MM.1S (cell line): ENCODE results near the gene FAM117A.
"Not testable (repeated sequence)": the region's sequence is repeated elsewhere in the genome, so short reads cannot be mapped to it uniquely, and the experiment has no call there.

Source experiments
- DNase-seq: peaks from one replicate; pipeline ENCODE4 v3.0.0-alpha.2; 2015
- H2AFZ ChIP-seq: fragments of 300-600 bp; sonication (generic); 2 replicates; pipeline ENCODE4 v1.6.0; 2016; ENCODE audit warnings: antibody characterized with exemption, low read length
- H3F3A ChIP-seq: fragments of 300-600 bp; sonication (generic); 2 replicates; pipeline ENCODE4 v1.6.1; 2016; ENCODE audit warnings: mild to moderate bottlenecking, antibody characterized with exemption, low read length, moderate library complexity, mixed read lengths; ENCODE audit not compliant: insufficient read depth
- H3K27ac ChIP-seq: fragments of 300-600 bp; sonication (generic); 2 replicates; pipeline ENCODE4 v1.5.1; 2016; ENCODE audit warnings: mild to moderate bottlenecking, low read length
- H3K27me3 ChIP-seq: fragments of 300-600 bp; sonication (generic); replicated peaks from 2 replicates; pipeline ENCODE4 v1.6.0; 2016; ENCODE audit warnings: low read length; ENCODE audit not compliant: insufficient read depth
- H3K36me3 ChIP-seq: fragments of 300-600 bp; sonication (generic); replicated peaks from 2 replicates; pipeline ENCODE4 v1.6.1; 2016; ENCODE audit warnings: mild to moderate bottlenecking, low read length, mixed read lengths; ENCODE audit not compliant: insufficient read depth
- H3K4me1 ChIP-seq: fragments of 300-600 bp; sonication (generic); 2 replicates; pipeline ENCODE4 v1.6.1; 2016; ENCODE audit warnings: low read length, mixed read lengths
- H3K4me2 ChIP-seq: fragments of 300-600 bp; sonication (generic); 2 replicates; pipeline ENCODE4 v1.6.0; 2016; ENCODE audit warnings: low read depth, low read length
- H3K4me3 ChIP-seq: fragments of 300-600 bp; sonication (generic); 2 replicates; pipeline ENCODE4 v1.5.1; 2016; ENCODE audit warnings: low read length, mixed read lengths
- H3K79me2 ChIP-seq: fragments of 300-600 bp; sonication (generic); 2 replicates; pipeline ENCODE4 v1.6.1; 2016; ENCODE audit warnings: mixed run types, low read length, mixed read lengths
- H3K9ac ChIP-seq: fragments of 300-600 bp; sonication (generic); 2 replicates; pipeline ENCODE4 v1.6.1; 2016; ENCODE audit warnings: low read length, mixed read lengths
- H3K9me2 ChIP-seq: fragments of 300-600 bp; sonication (generic); replicated peaks from 2 replicates; pipeline ENCODE4 v1.6.1; 2016; ENCODE audit warnings: mild to moderate bottlenecking, low read length, mixed read lengths; ENCODE audit not compliant: insufficient read depth
- H3K9me3 ChIP-seq: fragments of 300-600 bp; sonication (generic); replicated peaks from 2 replicates; pipeline ENCODE4 v1.6.1; 2016; ENCODE audit warnings: mild to moderate bottlenecking, low read length, mixed read lengths; ENCODE audit not compliant: insufficient read depth
- H4K20me1 ChIP-seq: fragments of 300-600 bp; sonication (generic); 2 replicates; pipeline ENCODE4 v1.6.1; 2016; ENCODE audit warnings: mild to moderate bottlenecking, low read length, moderate library complexity, mixed read lengths; ENCODE audit not compliant: insufficient read depth
- EZH2 ChIP-seq: fragments of 300-600 bp; sonication (generic); optimal IDR thresholded peaks from 2 replicates; pipeline ENCODE3; 2017; ENCODE audit warnings: low read depth, mild to moderate bottlenecking, antibody characterized with exemption, low read length, mixed read lengths
- EZH2phosphoT487 ChIP-seq: fragments of 300-600 bp; sonication (generic); IDR thresholded peaks from 2 replicates; pipeline ENCODE4 v1.6.1; 2018; ENCODE audit warnings: antibody characterized with exemption, low read length
- TF ChIP-seq, protein P1 (sequence below): fragments of 300-600 bp; sonication (generic); IDR thresholded peaks from 2 replicates; pipeline ENCODE4 v1.5.1; 2016; ENCODE audit warnings: antibody characterized with exemption, low read length, mixed read lengths

The FAM117A gene

DNA sequence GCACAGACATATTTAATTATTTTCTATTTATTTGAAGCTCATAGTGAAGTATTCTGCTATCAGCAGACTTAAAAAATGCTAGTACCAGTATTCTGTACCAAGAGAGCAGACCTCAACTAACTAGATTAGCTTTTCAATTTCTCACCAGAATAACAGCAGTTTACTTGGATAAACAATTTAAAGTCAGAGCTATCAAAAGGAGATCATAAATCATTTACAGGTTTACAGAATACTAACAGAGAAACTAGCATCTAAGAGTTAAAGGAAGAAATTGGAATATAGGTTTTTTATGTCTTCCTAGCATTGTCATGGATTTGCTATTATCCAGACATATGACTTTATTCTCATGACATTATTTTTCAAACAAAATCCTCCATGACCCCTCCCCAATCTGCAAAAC is 89.4 kb downstream of the FAM117A start:
- Histone ChIP-seq H3K4me2 (no peak overlapping the region), H4K20me1 (peaks cover 6% of the 10 kb centered on the region; the same call in 1 of the 2 replicates)
- TF ChIP-seq EZH2: no peak
- no peak for TF ChIP-seq EZH2phosphoT487
- TF ChIP-seq, protein P1, sequence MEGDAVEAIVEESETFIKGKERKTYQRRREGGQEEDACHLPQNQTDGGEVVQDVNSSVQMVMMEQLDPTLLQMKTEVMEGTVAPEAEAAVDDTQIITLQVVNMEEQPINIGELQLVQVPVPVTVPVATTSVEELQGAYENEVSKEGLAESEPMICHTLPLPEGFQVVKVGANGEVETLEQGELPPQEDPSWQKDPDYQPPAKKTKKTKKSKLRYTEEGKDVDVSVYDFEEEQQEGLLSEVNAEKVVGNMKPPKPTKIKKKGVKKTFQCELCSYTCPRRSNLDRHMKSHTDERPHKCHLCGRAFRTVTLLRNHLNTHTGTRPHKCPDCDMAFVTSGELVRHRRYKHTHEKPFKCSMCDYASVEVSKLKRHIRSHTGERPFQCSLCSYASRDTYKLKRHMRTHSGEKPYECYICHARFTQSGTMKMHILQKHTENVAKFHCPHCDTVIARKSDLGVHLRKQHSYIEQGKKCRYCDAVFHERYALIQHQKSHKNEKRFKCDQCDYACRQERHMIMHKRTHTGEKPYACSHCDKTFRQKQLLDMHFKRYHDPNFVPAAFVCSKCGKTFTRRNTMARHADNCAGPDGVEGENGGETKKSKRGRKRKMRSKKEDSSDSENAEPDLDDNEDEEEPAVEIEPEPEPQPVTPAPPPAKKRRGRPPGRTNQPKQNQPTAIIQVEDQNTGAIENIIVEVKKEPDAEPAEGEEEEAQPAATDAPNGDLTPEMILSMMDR: no peak

DNA sequence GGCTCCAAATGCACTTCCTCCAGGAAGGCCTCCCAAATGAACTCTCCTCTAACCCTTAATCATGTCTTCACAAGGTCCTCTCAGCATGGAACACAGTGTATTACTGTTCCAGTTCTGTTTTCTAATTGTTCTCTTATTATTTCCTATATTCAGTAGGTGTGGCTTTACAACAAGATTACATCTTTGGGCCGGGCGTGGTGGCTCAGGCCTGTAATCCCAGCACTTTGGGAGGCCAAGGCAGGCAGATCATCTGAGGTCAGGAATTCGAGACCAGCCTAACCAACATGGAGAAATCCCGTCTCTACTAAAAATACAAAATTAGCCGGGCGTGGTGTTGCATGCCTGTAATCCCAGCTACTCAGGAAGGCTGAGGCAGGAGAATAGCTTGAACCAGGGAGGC is 90.3 kb downstream of the FAM117A start:
- not testable (repeated sequence) for H3K9ac ChIP-seq, H3K36me3 ChIP-seq, H3K27me3 ChIP-seq, H4K20me1 ChIP-seq, H3K9me2 ChIP-seq, H3K4me3 ChIP-seq, DNase-seq, H2AFZ ChIP-seq, H3K27ac ChIP-seq, H3K4me2 ChIP-seq, H3K9me3 ChIP-seq
- Histone ChIP-seq H3K4me1 (peaks cover 22% of the 10 kb centered on the region), H3K79me2 (peaks cover 78% of the 10 kb centered on the region), H3F3A (peaks cover 16% of the 10 kb centered on the region)

More for the DNA sequence above, 89.4 kb downstream of the FAM117A start:
- no peak overlapping the region for H2AFZ ChIP-seq
- no peaks in the 10 kb centered on the region for H3K27me3 ChIP-seq
- H3K79me2 ChIP-seq: peaks cover 76% of the 10 kb centered on the region
- H3K9me2 ChIP-seq: no peaks in the 10 kb centered on the region
- no peaks in the 10 kb centered on the region for H3K9me3 ChIP-seq
- H3K4me1 ChIP-seq: peaks cover 22% of the 10 kb centered on the region
- H3K27ac ChIP-seq: no peak overlapping the region
- peaks cover 16% of the 10 kb centered on the region for H3F3A ChIP-seq
- no peak for DNase-seq
- H3K9ac ChIP-seq: no peak overlapping the region
- no peaks in the 10 kb centered on the region for H3K36me3 ChIP-seq
- H3K4me3 ChIP-seq: no peak overlapping the region

DNA sequence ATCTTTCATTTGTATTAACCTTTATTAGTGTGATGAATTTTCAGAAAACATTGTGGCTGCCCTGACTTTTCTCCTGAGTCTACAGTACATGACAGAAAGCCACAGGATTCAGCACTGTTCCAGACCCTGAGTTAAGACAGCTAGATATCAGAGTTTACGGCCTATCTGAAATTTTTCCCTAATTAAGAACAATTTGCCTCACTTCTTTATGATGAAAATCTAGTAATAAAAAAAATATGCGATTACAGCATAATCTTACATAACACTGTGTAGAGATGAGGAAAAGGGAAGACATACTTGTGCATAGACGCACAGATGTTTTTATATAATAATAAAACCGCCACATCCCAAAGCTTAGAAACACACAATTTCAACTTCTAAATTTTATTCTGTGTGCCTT is 93.3 kb downstream of the FAM117A start:
- Histone ChIP-seq H3K9me3 (no peaks in the 10 kb centered on the region), H2AFZ (no peak overlapping the region), H3K9me2 (no peaks in the 10 kb centered on the region), H4K20me1 (peaks cover 6% of the 10 kb centered on the region; the same call in 1 of the 2 replicates), H3K4me2 (no peak overlapping the region), H3K9ac (no peak overlapping the region), H3K4me1 (peaks cover 22% of the 10 kb centered on the region), H3F3A (no peaks in the 10 kb centered on the region), H3K27ac (no peak overlapping the region; the same call in 1 of the 2 replicates), H3K4me3 (no peak overlapping the region), H3K36me3 (no peaks in the 10 kb centered on the region), H3K27me3 (no peaks in the 10 kb centered on the region), H3K79me2 (peaks cover 89% of the 10 kb centered on the region)
- DNase-seq: no peak
- TF ChIP-seq EZH2phosphoT487 (no peak), EZH2 (no peak)

DNA sequence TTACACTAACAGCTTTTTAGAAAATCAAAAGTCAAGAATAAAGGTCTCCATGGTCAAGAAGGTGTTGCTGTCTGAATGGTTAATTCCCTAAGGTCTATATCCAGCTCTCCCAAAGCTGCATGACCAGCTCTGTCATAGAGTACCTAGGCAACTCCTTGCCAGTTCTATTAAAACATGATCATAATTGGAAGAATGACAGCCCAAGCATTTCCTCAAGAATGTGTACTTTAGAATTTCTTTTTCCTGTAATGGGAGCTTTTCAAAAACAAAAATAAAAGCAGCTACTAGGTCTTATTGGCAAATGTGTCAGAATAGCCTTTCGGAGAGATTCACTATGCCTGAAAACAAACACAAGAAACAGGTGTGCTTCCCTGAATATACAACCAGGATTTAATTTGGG is 93.9 kb downstream of the FAM117A start:
- Histone ChIP-seq H2AFZ (no peak overlapping the region), H3K9me2 (no peaks in the 10 kb centered on the region), H3K4me3 (no peak overlapping the region), H3K9me3 (no peaks in the 10 kb centered on the region), H3K9ac (no peak overlapping the region), H3K79me2 (peaks cover 87% of the 10 kb centered on the region), H3K27me3 (no peaks in the 10 kb centered on the region), H3F3A (no peaks in the 10 kb centered on the region), H3K4me2 (no peak overlapping the region), H3K27ac (no peak overlapping the region; the same call in 1 of the 2 replicates), H3K4me1 (peaks cover 16% of the 10 kb centered on the region), H3K36me3 (no peaks in the 10 kb centered on the region), H4K20me1 (peaks cover 7% of the 10 kb centered on the region)
- DNase-seq: no peak
- TF ChIP-seq EZH2phosphoT487 (no peak), EZH2 (no peak)
- TF ChIP-seq, protein P1: no peak
